Liver (tissue), 9 donors: Measurements from ENCODE around the gene CIITA. TPM values are rescaled to one million over a fixed set of nuclear protein-coding genes. Genes with fewer than 3 reads are reported as not detected.

ENCODE experiments used
- DNase-seq: peaks from one replicate; pipeline ENCODE4 v3.0.0-alpha.2; 2017; ENCODE audit warnings: low spot score
- H3K27ac ChIP-seq, 2 donors: one replicate each; pipeline ENCODE4 v1.7.0; 2013; ENCODE audit warnings: inconsistent platforms in 2 of 2, low read length in 2 of 2, control low read depth in 1 of 2, low read depth in 1 of 2, mild to moderate bottlenecking in 1 of 2
- H3K27me3 ChIP-seq, 4 donors: one replicate each; pipeline versions ENCODE4 v1.6.1 to v1.7.0; 2013; ENCODE audit warnings: low read length in 3 of 4, inconsistent platforms in 1 of 4, mild to moderate bottlenecking in 1 of 4, moderate library complexity in 1 of 4; ENCODE audit not compliant: control insufficient read depth in 4 of 4, insufficient read depth in 4 of 4
- H3K36me3 ChIP-seq, 4 donors: one replicate each; pipeline versions ENCODE4 v1.6.1 to v1.7.0; 2013; ENCODE audit warnings: low read length in 3 of 4, mild to moderate bottlenecking in 3 of 4, low read depth in 1 of 4, moderate library complexity in 1 of 4; ENCODE audit not compliant: control insufficient read depth in 4 of 4, insufficient read depth in 3 of 4
- H3K4me1 ChIP-seq, 4 donors: one replicate each; pipeline versions ENCODE4 v1.6.1 to v1.7.0; 2013; ENCODE audit warnings: low read length in 3 of 4, mild to moderate bottlenecking in 3 of 4, moderate library complexity in 1 of 4; ENCODE audit not compliant: control insufficient read depth in 4 of 4, insufficient read depth in 4 of 4
- H3K4me3 ChIP-seq, 3 donors: one replicate each; pipeline versions ENCODE4 v1.6.1 to v1.7.0; 2013; ENCODE audit warnings: low read length in 3 of 3, control low read depth in 1 of 3, low read depth in 1 of 3, mild to moderate bottlenecking in 1 of 3
- H3K9ac ChIP-seq, 2 donors: one replicate each; pipeline ENCODE4 v1.7.0; 2013; ENCODE audit warnings: low read length in 2 of 2, mild to moderate bottlenecking in 2 of 2, moderate library complexity in 2 of 2, control low read depth in 1 of 2, low read depth in 1 of 2
- H3K9me3 ChIP-seq, 4 donors: one replicate each; pipeline versions ENCODE4 v1.6.1 to v1.7.0; 2013; ENCODE audit warnings: low read length in 3 of 4; ENCODE audit not compliant: control insufficient read depth in 4 of 4
- CTCF ChIP-seq: fragments of 150-350 bp; IDR thresholded peaks from 2 replicates; pipeline ENCODE4 v1.5.1; 2017; ENCODE audit warnings: improper control_type of control experiment, low read depth, low read length; ENCODE audit not compliant: missing input control
- EGR1 ChIP-seq, 2 donors: IDR thresholded peaks; 2 replicates each; pipeline ENCODE4 v1.6.1; 2016 to 2018; ENCODE audit warnings: antibody characterized with exemption in 2 of 2, low read depth in 2 of 2
- FOXA2 ChIP-seq: IDR thresholded peaks from 2 replicates; pipeline ENCODE4 v1.6.1; 2016; ENCODE audit warnings: antibody characterized with exemption
- GABPA ChIP-seq, 2 donors: IDR thresholded peaks in 1 of 2; conservative IDR thresholded peaks in 1 of 2; 2 replicates each; pipeline ENCODE4 v1.6.1; 2016; ENCODE audit warnings: antibody characterized with exemption in 2 of 2, mild to moderate bottlenecking in 1 of 2, moderate library complexity in 1 of 2
- HNF4A ChIP-seq, 2 donors: conservative IDR thresholded peaks; 2 replicates each; pipeline ENCODE4 v1.6.1; 2016; ENCODE audit warnings: antibody characterized with exemption in 2 of 2, mild to moderate bottlenecking in 2 of 2
- HNF4G ChIP-seq: IDR thresholded peaks from 2 replicates; pipeline ENCODE4 v1.6.1; 2016; ENCODE audit warnings: antibody characterized with exemption
- JUND ChIP-seq, 2 donors: IDR thresholded peaks; 2 replicates each; pipeline ENCODE4 v1.6.1; 2016; ENCODE audit warnings: antibody characterized with exemption in 2 of 2
- MAX ChIP-seq: IDR thresholded peaks from 2 replicates; pipeline ENCODE4 v1.6.1; 2016; ENCODE audit warnings: antibody characterized with exemption
- NR2F2 ChIP-seq: IDR thresholded peaks from 2 replicates; pipeline ENCODE4 v1.6.1; 2016; ENCODE audit warnings: antibody characterized with exemption
- REST ChIP-seq: IDR thresholded peaks from 2 replicates; pipeline ENCODE4 v1.6.1; 2016; ENCODE audit warnings: antibody characterized with exemption, mild to moderate bottlenecking
- RXRA ChIP-seq, 2 donors: IDR thresholded peaks; 2 replicates each; pipeline ENCODE4 v1.6.1; 2017 to 2018; ENCODE audit warnings: antibody characterized with exemption in 2 of 2, mild to moderate bottlenecking in 1 of 2
- SP1 ChIP-seq: IDR thresholded peaks from 2 replicates; pipeline ENCODE4 v1.6.1; 2018; ENCODE audit warnings: antibody characterized with exemption, mild to moderate bottlenecking
- TAF1 ChIP-seq: conservative IDR thresholded peaks from 2 replicates; pipeline ENCODE4 v1.6.1; 2016; ENCODE audit warnings: antibody characterized with exemption, mild to moderate bottlenecking
- ZBTB33 ChIP-seq: IDR thresholded peaks from 2 replicates; pipeline ENCODE4 v1.6.1; 2016; ENCODE audit warnings: antibody characterized with exemption
- WGBS: extraction: QIAGEN DNeasy Blood & Tissue Kit; methylation state at CpG from one replicate; pipeline ENCODE4 v1.1.7; 2013; 5-methylcytosine and 5-hydroxymethylcytosine counted together
- polyA plus RNA-seq, 2 donors: library from polyadenylated mRNA; stranded (reverse) in 1 of 2; unstranded in 1 of 2; fragments of 200-250 nt in 1 of 2; fragments of >200 nt in 1 of 2; fragmentation: Nextera tagmentation in 1 of 2; extraction: Ambion mirVana in 1 of 2; gene quantifications; one replicate each; pipeline versions ENCODE4 v1.2.1 to v1.2.3, GENCODE V29; 2013 to 2015
- total RNA-seq, 2 donors: library from RNA; depleted of rRNA; stranded (reverse); fragments of >200 nt; gene quantifications; one replicate each; pipeline ENCODE4 v1.2.3, GENCODE V29; 2014
- TF ChIP-seq, protein P1 (sequence below): IDR thresholded peaks from 2 replicates; pipeline ENCODE4 v1.6.1; 2016; ENCODE audit warnings: antibody characterized with exemption
- donor health status: healthy.
- donor health status: healthy.
- donor health status: healthy.
- donor health status: healthy.
- donor health status: healthy.

CIITA gene
- total and polyA plus RNA-seq, 4 donors, result 1.6 to 4.2 (median 2.2) TPM

DNA sequence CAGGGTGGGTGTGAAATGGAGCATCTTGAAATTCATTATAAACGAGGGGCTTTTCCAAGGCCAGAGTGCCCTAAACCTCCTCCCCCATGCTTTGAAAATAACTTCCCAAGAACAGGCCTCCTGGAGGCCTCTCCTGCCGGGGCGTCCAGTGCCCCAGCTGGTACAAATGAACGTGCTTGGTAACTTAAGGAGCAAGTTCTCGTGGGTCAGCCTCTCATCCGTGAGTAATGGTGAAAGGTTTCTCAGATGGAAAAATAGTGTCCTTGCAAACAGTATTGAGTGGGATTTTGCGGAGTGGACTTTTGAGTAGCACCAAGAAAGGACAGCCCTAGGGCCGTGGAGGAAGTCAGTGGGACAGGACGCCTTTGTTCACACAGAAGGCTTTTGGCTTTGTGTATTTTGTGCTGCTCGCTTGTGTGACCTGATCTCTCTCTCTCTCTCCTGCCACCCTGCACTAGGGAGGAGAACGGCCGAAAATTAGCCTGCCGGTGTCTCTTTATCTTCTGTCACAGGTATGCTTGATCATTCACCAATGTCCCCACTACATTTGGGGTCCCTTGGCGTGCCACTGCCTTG is 102.0 kb downstream of the CIITA start:
- peaks cover 0 to 11% (median 4%) of the 10 kb centered on the region in 4 donors for H3K4me1 ChIP-seq
- H3K36me3 ChIP-seq, result peaks cover 0 to 9% (median 5%) of the 10 kb centered on the region in 4 donors

GRCh38 chr16:10979717-10980601 is 103.0 kb downstream of the CIITA start:
- DNase-seq, result no peak
- H3K27me3 ChIP-seq, result no peaks in the 10 kb centered on the region
- peak overlapping the region; percentile 68 to 79 for H3K27ac ChIP-seq
- peaks cover 0 to 7% (median 4%) of the 10 kb centered on the region in 4 donors for H3K36me3 ChIP-seq
- H3K9me3 ChIP-seq, result no peaks in the 10 kb centered on the region
- 51% methylated on average over 19 of the region's 19 CpGs for WGBS
- H3K4me3 ChIP-seq, result no peak overlapping the region
- H3K9ac ChIP-seq, result peak overlapping the region in 1 of 2 donors; percentile 49
- H3K4me1 ChIP-seq, result peaks cover 0 to 11% (median 4%) of the 10 kb centered on the region in 4 donors
- TF ChIP-seq, protein P1, sequence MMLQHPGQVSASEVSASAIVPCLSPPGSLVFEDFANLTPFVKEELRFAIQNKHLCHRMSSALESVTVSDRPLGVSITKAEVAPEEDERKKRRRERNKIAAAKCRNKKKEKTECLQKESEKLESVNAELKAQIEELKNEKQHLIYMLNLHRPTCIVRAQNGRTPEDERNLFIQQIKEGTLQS, result peak; percentile 50
- TF ChIP-seq RXRA (IDR thresholded peaks at IDR 0.05), result peak; percentile 65 to 70
- no peak for TF ChIP-seq TAF1
- peak; percentile 53 to 72 for TF ChIP-seq JUND (IDR thresholded peaks at IDR 0.05)
- peak in 1 of 2 donors; percentile 80 for TF ChIP-seq EGR1 (IDR thresholded peaks at IDR 0.05; ENCODE audit: low read depth in 2 of 2)
- TF ChIP-seq SP1, result peak; percentile 82
- TF ChIP-seq HNF4G, result peak; percentile 56
- TF ChIP-seq HNF4A (conservative IDR thresholded peaks at IDR 0.05), result peak; percentile 78 to 84
- peak; percentile 44 for TF ChIP-seq REST
- peak; percentile 25 for TF ChIP-seq FOXA2

More for the DNA sequence above, 102.0 kb downstream of the CIITA start:
- WGBS, result 96% methylated on average over 14 of the region's 14 CpGs
- H3K27me3 ChIP-seq, result no peaks in the 10 kb centered on the region
- H3K9me3 ChIP-seq, result no peaks in the 10 kb centered on the region
- H3K9ac ChIP-seq, result no peak overlapping the region
- DNase-seq, result no peak
- H3K4me3 ChIP-seq, result no peak overlapping the region
- peak overlapping the region; percentile 46 to 55 for H3K27ac ChIP-seq
- no peak for TF ChIP-seq FOXA2
- TF ChIP-seq TAF1, result no peak
- TF ChIP-seq CTCF, result no peak
- no peak for TF ChIP-seq HNF4A (conservative IDR thresholded peaks at IDR 0.05)
- TF ChIP-seq HNF4G, result no peak
- no peak for TF ChIP-seq GABPA (IDR thresholded peaks at IDR 0.05 in 1 of 2, conservative IDR thresholded peaks at IDR 0.05 in 1 of 2)
- TF ChIP-seq NR2F2, result no peak
- no peak for TF ChIP-seq JUND (IDR thresholded peaks at IDR 0.05)
- no peak for TF ChIP-seq MAX
- TF ChIP-seq ZBTB33, result no peak
- TF ChIP-seq SP1, result no peak
- TF ChIP-seq, protein P1, result no peak
- no peak for TF ChIP-seq RXRA (IDR thresholded peaks at IDR 0.05)
